IMR-90 (cell line): ENCODE measurements around the gene TNK1. TPM values are rescaled to one million over a fixed set of nuclear protein-coding genes. Genes with fewer than 3 reads are reported as not detected.

Experiments used
- ATAC-seq: fragments of 200-7000 bp; cut with Tn5 transposase; 2 replicates; pipeline ENCODE4 v1.9.1; 2020; ENCODE audit warnings: low read depth, mild to moderate bottlenecking, moderate library complexity
- BruUV-seq: library from RNA; stranded (reverse); fragments of 400-500 nt; replicated peaks from 2 replicates; lab custom pipeline; 2021; lab: Mats Ljungman, UMichigan
- CTCF ChIA-PET: fragments of 300-600 bp; formaldehyde crosslinking; extraction: SDS; loops from one replicate; lab custom pipeline; 2021; ENCODE audit warnings: antibody characterized with exemption; lab: Yijun Ruan, JAX
- POLR2A ChIA-PET: fragments of 300-600 bp; sonication (Branson Sonifier 250); formaldehyde crosslinking; loops from one replicate; lab custom pipeline; 2022; ENCODE audit warnings: antibody characterized with exemption; ENCODE audit not compliant: unreplicated experiment; lab: Charles Lee
- DNase-seq: peaks from one replicate; pipeline ENCODE4 v3.0.0; 2013
- H2AFZ ChIP-seq: replicated peaks from 2 replicates; pipeline ENCODE3; 2013; ENCODE audit warnings: low read length, mild to moderate bottlenecking; ENCODE audit not compliant: poor library complexity
- H2AK5ac ChIP-seq: 2 replicates; pipeline ENCODE4 v1.6.1; 2013; ENCODE audit warnings: low read depth, low read length, inconsistent platforms
- H2AK9ac ChIP-seq: replicated peaks from 2 replicates; pipeline ENCODE3; 2013; ENCODE audit warnings: mild to moderate bottlenecking, low read depth, low read length, moderate library complexity; ENCODE audit not compliant: poor library complexity
- H2BK120ac ChIP-seq: 2 replicates; pipeline ENCODE4 v1.6.1; 2013; ENCODE audit warnings: low read depth, low read length, inconsistent platforms
- H2BK15ac ChIP-seq: 3 replicates; pipeline ENCODE4 v1.6.1; 2013; ENCODE audit warnings: low read depth, low read length, inconsistent platforms
- H2BK20ac ChIP-seq: 2 replicates; pipeline ENCODE4 v1.6.1; 2013; ENCODE audit warnings: low read depth, mild to moderate bottlenecking, inconsistent platforms, low read length, moderate library complexity
- H2BK5ac ChIP-seq: 2 replicates; pipeline ENCODE4 v1.6.1; 2013; ENCODE audit warnings: mild to moderate bottlenecking, low read depth, low read length, inconsistent platforms; ENCODE audit not compliant: poor library complexity, severe bottlenecking
- H3K14ac ChIP-seq: replicated peaks from 2 replicates; pipeline ENCODE4 v1.6.1; 2013; ENCODE audit warnings: low read depth, low read length, inconsistent platforms
- H3K18ac ChIP-seq: 2 replicates; pipeline ENCODE4 v1.6.1; 2013; ENCODE audit warnings: low read depth, low read length, control low read depth
- H3K23ac ChIP-seq: 2 replicates; pipeline ENCODE4 v1.6.1; 2013; ENCODE audit warnings: low read depth, low read length, inconsistent platforms
- H3K27ac ChIP-seq: 2 replicates; pipeline ENCODE4 v1.5.1; 2013; ENCODE audit warnings: mild to moderate bottlenecking, control low read depth, low read length; ENCODE audit not compliant: insufficient read depth
- H3K27me3 ChIP-seq: 2 replicates; pipeline ENCODE4 v1.6.1; 2013; ENCODE audit warnings: low read length; ENCODE audit not compliant: control insufficient read depth, insufficient read depth
- H3K36me3 ChIP-seq: 2 replicates; pipeline ENCODE4 v1.6.1; 2013; ENCODE audit warnings: low read length, mixed read lengths; ENCODE audit not compliant: control insufficient read depth, insufficient read depth
- H3K4ac ChIP-seq: 2 replicates; pipeline ENCODE4 v1.6.1; 2013; ENCODE audit warnings: low read depth, low read length, inconsistent platforms
- H3K4me1 ChIP-seq: 2 replicates; pipeline ENCODE4 v1.6.1; 2013; ENCODE audit warnings: low read length, mixed read lengths; ENCODE audit not compliant: control insufficient read depth, insufficient read depth
- H3K4me2 ChIP-seq: 2 replicates; pipeline ENCODE4 v1.6.1; 2013; ENCODE audit warnings: low read depth, mild to moderate bottlenecking, control low read depth, low read length, moderate library complexity
- H3K4me3 ChIP-seq: 2 replicates; pipeline ENCODE4 v1.5.1; 2013; ENCODE audit warnings: low read depth, mild to moderate bottlenecking, control low read depth, low read length, moderate library complexity; ENCODE audit not compliant: insufficient read depth
- H3K56ac ChIP-seq: 2 replicates; pipeline ENCODE4 v1.6.1; 2013; ENCODE audit warnings: low read length, inconsistent platforms; ENCODE audit not compliant: insufficient read depth; ENCODE audit errors: extremely low read depth
- H3K79me1 ChIP-seq, 2 experiments: 2 replicates each; pipeline ENCODE4 v1.6.1; 2013; ENCODE audit warnings: low read length in 2 of 2, inconsistent platforms in 1 of 2, low read depth in 1 of 2
- H3K9ac ChIP-seq: 2 replicates; pipeline ENCODE4 v1.6.1; 2013; ENCODE audit warnings: low read depth, low read length, control low read depth
- H3K9me1 ChIP-seq: 2 replicates; pipeline ENCODE4 v1.6.1; 2013; ENCODE audit warnings: low read length, inconsistent platforms; ENCODE audit not compliant: insufficient read depth
- H3K9me3 ChIP-seq: 2 replicates; pipeline ENCODE4 v1.6.1; 2013; ENCODE audit warnings: low read length; ENCODE audit not compliant: control insufficient read depth, insufficient read depth
- H4K20me1 ChIP-seq: 2 replicates; pipeline ENCODE4 v1.6.1; 2013; ENCODE audit warnings: low read length, inconsistent platforms; ENCODE audit not compliant: insufficient read depth
- H4K5ac ChIP-seq: 2 replicates; pipeline ENCODE4 v1.6.1; 2013; ENCODE audit warnings: mild to moderate bottlenecking, low read depth, low read length, control low read depth
- H4K8ac ChIP-seq, 2 experiments: 2 replicates each; pipeline ENCODE4 v1.6.1; 2013; ENCODE audit warnings: low read depth in 2 of 2, low read length in 2 of 2, control low read depth in 1 of 2, inconsistent platforms in 1 of 2
- H4K91ac ChIP-seq: 2 replicates; pipeline ENCODE4 v1.6.1; 2013; ENCODE audit warnings: low read depth, low read length, inconsistent platforms; ENCODE audit not compliant: insufficient read depth
- BHLHE40 ChIP-seq: fragments of 150-350 bp; IDR thresholded peaks from 2 replicates; pipeline ENCODE4 v1.6.1; 2016; ENCODE audit warnings: mild to moderate bottlenecking, low read depth, low read length
- CHD1 ChIP-seq: IDR thresholded peaks from 2 replicates; pipeline ENCODE4 v1.6.1; 2012; ENCODE audit warnings: low read depth, low read length, improper control_type of control experiment
- FOS ChIP-seq: fragments of 150-350 bp; IDR thresholded peaks from 2 replicates; pipeline ENCODE4 v1.6.1; 2016; ENCODE audit warnings: low read depth, low read length
- MAFK ChIP-seq: IDR thresholded peaks from 2 replicates; pipeline ENCODE4 v1.6.1; 2012; ENCODE audit warnings: low read depth, low read length, improper control_type of control experiment
- MAZ ChIP-seq: IDR thresholded peaks from 2 replicates; pipeline ENCODE4 v1.6.1; 2012; ENCODE audit warnings: low read depth, mild to moderate bottlenecking, low read length, improper control_type of control experiment, moderate library complexity, borderline replicate concordance
- MXI1 ChIP-seq: IDR thresholded peaks from 2 replicates; pipeline ENCODE4 v1.6.1; 2012; ENCODE audit warnings: low read depth, mild to moderate bottlenecking, low read length, moderate library complexity, borderline replicate concordance
- POLR2A ChIP-seq: IDR thresholded peaks from 2 replicates; pipeline ENCODE4 v1.6.1; 2012; ENCODE audit warnings: mild to moderate bottlenecking, low read depth, low read length
- RAD21 ChIP-seq: IDR thresholded peaks from 2 replicates; pipeline ENCODE4 v1.6.1; 2012; ENCODE audit warnings: low read length, improper control_type of control experiment
- SMC3 ChIP-seq: fragments of 150-350 bp; IDR thresholded peaks from 2 replicates; pipeline ENCODE4 v1.6.1; 2016; ENCODE audit warnings: low read depth, mild to moderate bottlenecking, antibody characterized with exemption, low read length, moderate library complexity
- WGBS, 2 experiments: methylation state at CpG; one replicate each; pipeline versions ENCODE4 v1.1.5 to v1.1.7; 2013; ENCODE audit warnings: missing lambda C conversion rate in 2 of 2; ENCODE audit not compliant: insufficient read length in 1 of 2; ENCODE audit errors: extremely low coverage in 2 of 2; 5-methylcytosine and 5-hydroxymethylcytosine counted together
- dilution Hi-C: fragments of 300-500 bp; cut with HindIII; formaldehyde crosslinking; loops from one replicate; pipeline ENCODE4 v1.14.3; 2018; ENCODE audit warnings: low sequenced_read_pairs; ENCODE audit not compliant: unreplicated experiment
- in situ Hi-C: fragments of 300-500 bp; cut with MboI; formaldehyde crosslinking; loops from 3 replicates; pipeline ENCODE4 v1.14.3; 2019; ENCODE audit warnings: low sequenced_read_pairs, inconsistent platforms, mixed read lengths
- intact Hi-C: fragments of 100-400 bp; cut with micrococcal nuclease; formaldehyde crosslinking; loops from 2 replicates; pipeline ENCODE4 v1.10.0; 2022
- polyA plus RNA-seq, 3 experiments: library from polyadenylated mRNA; depleted of rRNA; stranded (reverse); fragments of >200 nt; gene quantifications; 2 replicates each; pipeline ENCODE4 v1.2.3, GENCODE V29; 2012; ENCODE audit warnings: low replicate concordance in 1 of 3
- total RNA-seq: library from RNA; depleted of rRNA; stranded (reverse); fragments of >200 nt; gene quantifications from 2 replicates; pipeline ENCODE4 v1.2.3, GENCODE V29; 2012
- TF ChIP-seq, protein P1 (sequence below): fragments of 150-350 bp; IDR thresholded peaks from 2 replicates; pipeline ENCODE4 v1.6.1; 2016; ENCODE audit warnings: low read depth, mild to moderate bottlenecking, low read length, moderate library complexity, borderline replicate concordance

TNK1 gene
- total and polyA plus RNA-seq, 2 of the 4 experiments (the other 2 are of a cell fraction): 0.44 to 0.54 TPM

DNA sequence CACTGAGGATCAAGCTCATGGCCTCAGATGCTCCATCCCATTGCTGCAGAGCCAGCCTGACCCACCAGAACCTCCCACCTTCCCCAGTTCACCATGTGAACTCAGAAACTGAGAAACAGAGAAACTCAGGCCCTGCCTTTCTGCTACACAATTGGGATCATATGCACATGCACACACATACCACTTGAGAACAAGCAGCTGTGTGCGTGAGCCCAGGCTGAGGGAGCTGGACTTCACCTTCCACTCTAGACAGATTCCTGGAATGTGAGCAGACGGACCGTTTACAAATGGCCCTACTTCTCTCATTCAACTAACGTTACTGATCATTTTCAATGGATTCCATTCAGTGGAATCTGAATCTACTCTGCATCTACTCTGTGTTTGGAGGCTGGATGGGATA lies 42.8 kb downstream of the TNK1 start:
- ChIA-PET CTCF (no interaction called here), POLR2A (no interaction called here)
- Histone ChIP-seq H3K27me3 (0 out of 2 replicates have a peak, but pooled peaks cover 2% of the 10 kb centered on the region), H2BK120ac (no peak overlapping the region), H3K14ac (no peak overlapping the region), H4K8ac (no peak overlapping the region), H4K5ac (no peak overlapping the region), H3K9me1 (0 out of 2 replicates have a peak, but pooled peaks cover 3% of the 10 kb centered on the region), H3K9me3 (no peaks in the 10 kb centered on the region), H3K4me3 (no peak overlapping the region), H3K18ac (no peak overlapping the region), H2AFZ (no peak overlapping the region), H3K9ac (no peak overlapping the region), H3K23ac (no peak overlapping the region), H2AK9ac (no peak overlapping the region), H3K36me3 (peaks cover under 1% of the 10 kb centered on the region; the same call in 1 of the 2 replicates), H2AK5ac (no peak overlapping the region), H4K91ac (no peak overlapping the region), H4K20me1 (no peaks in the 10 kb centered on the region), H2BK5ac (no peak overlapping the region), H3K27ac (no peak overlapping the region), H3K4me2 (no peak overlapping the region), H3K56ac (no peak overlapping the region), H3K79me1 (no peaks in the 10 kb centered on the region), H2BK15ac (no peak overlapping the region), H3K4me1 (no peaks in the 10 kb centered on the region), H3K4ac (no peak overlapping the region), H2BK20ac (no peak overlapping the region)
- no CpG with 5 or more reads among the region's 4 CpGs for WGBS, 2 experiments
- ATAC-seq: peak; percentile 56
- no TSS peak for BruUV-seq
- TF ChIP-seq BHLHE40 (no peak), FOS (no peak), SMC3 (no peak), MAFK (no peak), CHD1 (no peak), MAZ (no peak), POLR2A (no peak), RAD21 (no peak), MXI1 (no peak)
- TF ChIP-seq, protein P1, sequence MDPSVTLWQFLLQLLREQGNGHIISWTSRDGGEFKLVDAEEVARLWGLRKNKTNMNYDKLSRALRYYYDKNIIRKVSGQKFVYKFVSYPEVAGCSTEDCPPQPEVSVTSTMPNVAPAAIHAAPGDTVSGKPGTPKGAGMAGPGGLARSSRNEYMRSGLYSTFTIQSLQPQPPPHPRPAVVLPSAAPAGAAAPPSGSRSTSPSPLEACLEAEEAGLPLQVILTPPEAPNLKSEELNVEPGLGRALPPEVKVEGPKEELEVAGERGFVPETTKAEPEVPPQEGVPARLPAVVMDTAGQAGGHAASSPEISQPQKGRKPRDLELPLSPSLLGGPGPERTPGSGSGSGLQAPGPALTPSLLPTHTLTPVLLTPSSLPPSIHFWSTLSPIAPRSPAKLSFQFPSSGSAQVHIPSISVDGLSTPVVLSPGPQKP: no peak
- dilution Hi-C loops: no loop called here
- peak; percentile 18 for DNase-seq
- in situ Hi-C loops: no loop called here
- intact Hi-C loops: no loop called here
